Right lung (tissue), 5 donors: ENCODE data around the gene CD2BP2. TPM values are rescaled to one million over a fixed set of nuclear protein-coding genes. Genes with fewer than 3 reads are reported as not detected.
A peak's percentile ranks its signal among the peaks of the same experiment; 100 is the strongest.
"Not testable (repeated sequence)": the region's sequence is repeated elsewhere in the genome, so short reads cannot be mapped to it uniquely, and the experiment has no call there.

Source experiments
- DNase-seq, 2 donors: peaks; one replicate each; pipeline ENCODE4 v3.0.0-alpha.2; 2013
- polyA plus RNA-seq, 5 donors: library from polyadenylated mRNA; unstranded; fragments of 120-200 nt; gene quantifications; one replicate each; pipeline versions ENCODE4 v1.2.1 to v1.2.3, GENCODE V29; 2013; ENCODE audit warnings: inconsistent platforms in 1 of 5, low replicate concordance in 1 of 5; ENCODE audit not compliant: insufficient read length in 5 of 5, insufficient read depth in 1 of 5

CD2BP2 gene
- polyA plus RNA-seq, 5 donors: 45.3 to 56.7 (median 49.8) TPM

DNA sequence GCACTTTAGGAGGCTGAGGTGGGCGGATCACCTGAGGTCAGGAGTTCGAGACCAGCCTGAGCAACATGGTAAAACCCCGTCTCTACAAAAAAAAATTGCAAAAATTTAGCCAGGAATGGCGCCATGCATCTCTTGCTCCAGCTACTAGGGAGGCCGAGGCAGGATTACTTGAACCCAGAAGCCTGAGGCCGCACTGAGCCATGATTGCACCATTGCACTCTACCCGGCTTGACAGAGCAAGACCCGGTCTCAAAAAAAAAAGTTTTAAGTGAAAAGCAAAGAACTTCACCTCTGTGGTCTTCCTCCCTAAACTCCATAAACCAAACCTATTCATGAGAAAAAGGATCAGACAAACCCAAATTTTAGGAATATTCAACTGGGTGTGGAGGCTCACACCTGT is 7.0 kb downstream of the CD2BP2 start:
- DNase-seq: no peak

DNA sequence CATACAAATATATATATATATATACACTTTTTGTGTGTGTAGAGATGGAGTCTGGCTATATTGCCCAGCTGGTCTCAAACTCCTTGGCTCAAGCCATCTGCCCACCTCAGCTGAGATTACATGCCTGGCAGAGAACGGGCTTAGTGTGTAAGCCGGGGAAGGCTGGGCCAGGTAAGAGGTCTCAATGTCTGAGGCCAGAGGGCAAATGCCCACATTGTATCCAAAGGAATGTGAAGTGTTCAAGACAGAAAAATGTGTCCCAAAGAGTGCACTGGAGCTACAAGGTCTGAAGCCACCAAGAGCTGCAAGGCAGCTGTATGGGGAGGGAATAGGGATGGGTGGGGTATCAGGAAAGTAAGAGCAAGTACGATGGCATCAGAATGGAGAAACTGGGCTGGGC is 8.8 kb downstream of the CD2BP2 start:
- no peak for DNase-seq

- DNase-seq: not testable (repeated sequence)
These were observed 11.7 kb downstream of the CD2BP2 start for GRCh38 chr16:30343491-30343820.

- DNase-seq: no peak
These were observed 12.2 kb downstream of the CD2BP2 start for GRCh38 chr16:30342751-30343490.

GRCh38 chr16:30341971-30342370 is 13.1 kb downstream of the CD2BP2 start:
- not testable (repeated sequence) for DNase-seq

- DNase-seq: no peak
These were observed 14.5 kb downstream of the CD2BP2 start for GRCh38 chr16:30340621-30341020.

GRCh38 chr16:30338715-30339114 is 16.4 kb downstream of the CD2BP2 start:
- DNase-seq: not testable (repeated sequence)

GRCh38 chr16:30337964-30338357 is 17.1 kb downstream of the CD2BP2 start:
- not testable (repeated sequence) for DNase-seq

DNA sequence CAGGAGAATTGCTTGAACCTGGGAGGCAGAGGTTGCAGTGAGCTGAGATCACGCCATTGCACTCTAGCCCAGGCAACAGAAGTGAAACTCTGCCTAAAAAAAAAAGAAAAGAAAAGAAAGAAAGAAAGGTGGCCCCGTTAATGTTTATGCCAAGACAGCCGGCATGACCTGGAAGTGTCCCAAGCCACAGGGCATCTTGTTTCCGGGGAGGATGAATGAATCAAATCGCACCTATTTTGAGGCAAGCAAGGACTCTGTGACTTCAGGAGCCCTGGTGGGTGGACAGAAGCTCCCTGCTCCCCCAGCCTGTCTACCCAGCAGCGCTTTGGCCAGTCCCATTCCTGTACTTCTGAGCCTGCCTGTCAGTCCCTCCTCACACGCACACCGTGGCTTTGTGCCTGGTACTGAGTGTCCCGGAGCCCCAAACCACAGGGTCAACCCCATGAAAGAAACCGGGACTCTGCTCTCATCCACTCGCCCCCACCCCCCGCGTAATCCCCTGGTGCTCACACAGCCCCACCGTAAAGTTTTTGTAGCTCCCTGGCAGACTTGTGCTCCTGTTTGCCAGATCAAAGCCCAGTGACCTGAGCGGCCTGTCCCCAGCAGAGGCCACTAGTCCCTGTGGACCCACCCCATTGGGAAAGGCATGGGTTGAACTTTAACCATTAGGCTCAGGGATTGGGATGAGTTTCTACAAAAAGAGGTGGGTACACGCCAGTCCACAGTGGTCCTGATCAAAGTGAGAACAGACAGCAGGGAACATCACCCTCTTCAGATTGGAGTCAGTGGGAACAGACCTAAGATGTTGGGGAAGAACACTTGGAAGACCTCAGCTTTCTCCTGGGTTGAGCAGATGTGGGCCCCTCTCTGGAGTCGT is 19.3 kb downstream of the CD2BP2 start:
- no peak for DNase-seq

GRCh38 chr16:30335028-30335597 is 20.0 kb downstream of the CD2BP2 start:
- peak; percentile 72 to 75 for DNase-seq

- peak; percentile 72 to 75 for DNase-seq
These were observed 20.6 kb downstream of the CD2BP2 start for GRCh38 chr16:30334473-30334989.

DNA sequence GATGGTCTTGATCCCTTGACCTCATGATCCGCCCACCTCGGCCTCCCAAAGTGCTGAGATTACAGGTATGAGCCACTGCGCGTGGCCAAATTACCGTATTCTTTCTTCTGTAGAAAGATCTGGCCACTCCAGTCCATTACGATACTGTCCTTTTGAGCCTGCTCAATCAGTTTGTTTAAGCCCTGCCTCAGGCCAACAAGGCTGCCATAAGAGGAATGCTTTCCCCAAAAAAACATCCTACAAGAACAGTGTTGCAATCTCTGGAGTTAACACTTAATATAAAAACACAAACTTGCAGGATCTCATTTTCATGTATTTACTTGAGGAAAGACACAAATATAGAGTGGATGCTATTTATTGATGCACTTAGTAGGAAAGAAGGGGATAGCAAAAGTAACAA is 30.9 kb downstream of the CD2BP2 start:
- DNase-seq: peak in 1 of 2 donors; percentile 15

- DNase-seq: not testable (repeated sequence)
These were observed 36.5 kb downstream of the CD2BP2 start for GRCh38 chr16:30318647-30319046.

DNA sequence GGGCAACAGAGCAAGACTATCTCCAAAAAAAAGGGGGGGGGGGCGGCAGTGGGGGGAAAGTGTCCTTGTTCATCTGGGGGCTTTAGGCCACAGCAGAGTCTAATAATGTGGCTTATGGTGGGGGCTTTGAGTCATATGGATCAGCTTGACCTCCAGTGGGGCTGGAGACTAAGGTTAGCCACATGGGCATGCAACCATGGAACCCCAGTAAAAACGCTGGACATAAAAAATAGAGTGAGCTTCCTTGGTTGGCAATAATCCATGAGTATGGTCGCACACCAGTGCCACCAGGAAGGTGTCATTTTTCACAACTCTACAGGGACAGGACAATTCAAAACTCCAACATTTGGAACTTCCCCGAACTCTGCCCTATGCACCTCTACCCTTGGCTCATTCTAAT is 44.2 kb downstream of the CD2BP2 start:
- DNase-seq: not testable (repeated sequence)

- not testable (repeated sequence) for DNase-seq
These were observed 45.9 kb downstream of the CD2BP2 start for GRCh38 chr16:30309255-30309654.

Other genes with a start within 250 kb of the CD2BP2 start
- 10 to 100 TPM; 11.0 to 18.4 (median 15.6) TPM for gene GDPD3, start 241.8 kb downstream of the CD2BP2 start, polyA plus RNA-seq
- 100 to 1,000 TPM in 4 of 5 donors, 10 to 100 TPM in 1; 98.2 to 120 (median 114) TPM for gene MAPK3, start 232.1 kb downstream of the CD2BP2 start, polyA plus RNA-seq
- gene CORO1A, start 171.7 kb downstream of the CD2BP2 start, polyA plus RNA-seq: 10 to 100 TPM; 14.0 to 27.0 (median 17.9) TPM
- 10 to 100 TPM; 13.1 to 37.9 (median 20.1) TPM for gene BOLA2B, start 161.6 kb downstream of the CD2BP2 start, polyA plus RNA-seq
- 10 to 100 TPM; 12.7 to 28.5 (median 21.3) TPM for gene SLX1A, start 161.4 kb downstream of the CD2BP2 start, polyA plus RNA-seq
- 10 to 100 TPM in 4 of 5 donors, 1 to 10 TPM in 1; 7.7 to 14.7 (median 10.4) TPM for gene SULT1A3, start 156.1 kb downstream of the CD2BP2 start, polyA plus RNA-seq
- gene NPIPB13, start 106.8 kb downstream of the CD2BP2 start, polyA plus RNA-seq: 10 to 100 TPM; 13.8 to 29.2 (median 21.1) TPM
- 10 to 100 TPM; 23.9 to 43.1 (median 32.6) TPM for gene TBC1D10B, start 15.2 kb upstream of the CD2BP2 start, polyA plus RNA-seq
- 100 to 1,000 TPM in 1 of 5 donors, 1 to 10 TPM in 2, under 1 TPM in 1, not detected in 1; 0.24 to 353 (median 6.6) TPM for gene MYL11, start 19.5 kb upstream of the CD2BP2 start, polyA plus RNA-seq
- 1 to 10 TPM; 2.0 to 4.0 (median 2.7) TPM for gene SEPTIN1, start 27.3 kb upstream of the CD2BP2 start, polyA plus RNA-seq
- 10 to 100 TPM in 1 of 5 donors, 1 to 10 TPM in 4; 6.4 to 10.7 (median 7.8) TPM for gene ZNF48, start 40.1 kb upstream of the CD2BP2 start, polyA plus RNA-seq
- gene ZNF771, start 52.3 kb upstream of the CD2BP2 start, polyA plus RNA-seq: 1 to 10 TPM; 4.2 to 9.7 (median 4.9) TPM
- gene DCTPP1, start 74.7 kb upstream of the CD2BP2 start, polyA plus RNA-seq: 10 to 100 TPM; 27.0 to 53.7 (median 37.8) TPM
- gene SEPHS2, start 90.6 kb upstream of the CD2BP2 start, polyA plus RNA-seq: 10 to 100 TPM; 30.6 to 34.1 (median 32.7) TPM
- 1 to 10 TPM; 3.5 to 6.6 (median 4.5) TPM for gene ITGAL, start 117.4 kb upstream of the CD2BP2 start, polyA plus RNA-seq
- gene ZNF768, start 171.3 kb upstream of the CD2BP2 start, polyA plus RNA-seq: 10 to 100 TPM; 28.3 to 49.8 (median 35.7) TPM
- 10 to 100 TPM in 1 of 5 donors, 1 to 10 TPM in 4; 7.3 to 10.1 (median 8.8) TPM for gene ZNF747, start 179.6 kb upstream of the CD2BP2 start, polyA plus RNA-seq
- 10 to 100 TPM in 4 of 5 donors, 1 to 10 TPM in 1; 9.8 to 15.3 (median 13.0) TPM for gene ZNF764, start 203.1 kb upstream of the CD2BP2 start, polyA plus RNA-seq
- 10 to 100 TPM; 10.5 to 18.3 (median 11.2) TPM for gene ZNF688, start 216.4 kb upstream of the CD2BP2 start, polyA plus RNA-seq
- gene ZNF785, start 230.4 kb upstream of the CD2BP2 start, polyA plus RNA-seq: 10 to 100 TPM; 22.3 to 29.1 (median 25.2) TPM